Keratinocyte (primary cell): ENCODE results near the gene RHBDD3. TPM values are rescaled to one million over a fixed set of nuclear protein-coding genes. Genes with fewer than 3 reads are reported as not detected.

ENCODE experiments used
- DNase-seq: peaks from one replicate; pipeline ENCODE4 v3.0.0-alpha.2; 2011; ENCODE audit warnings: low read depth, missing footprints, low spot score
- FAIRE-seq: peaks from 2 replicates; lab custom pipeline; 2011; peaks lifted over from hg19 to GRCh38; lab: Jason Lieb, UNC
- H2AFZ ChIP-seq: 2 replicates; pipeline ENCODE4 v1.6.0; 2012; ENCODE audit warnings: low read length, control low read depth, inconsistent platforms; ENCODE audit not compliant: control insufficient read depth
- H3K27ac ChIP-seq: 2 replicates; pipeline ENCODE4 v1.5.1; 2011; ENCODE audit warnings: low read length; ENCODE audit not compliant: control insufficient read depth, insufficient read depth
- H3K27me3 ChIP-seq: 3 replicates; pipeline ENCODE4 v1.6.0; 2011; ENCODE audit warnings: low read length; ENCODE audit not compliant: control insufficient read depth, insufficient read depth; ENCODE audit errors: extremely low read depth
- H3K36me3 ChIP-seq, 2 experiments: 2 replicates in 1 of 2; 3 replicates in 1 of 2; pipeline ENCODE4 v1.5.1; 2011; ENCODE audit warnings: low read length in 2 of 2, mild to moderate bottlenecking in 1 of 2; ENCODE audit not compliant: control insufficient read depth in 2 of 2, insufficient read depth in 2 of 2; ENCODE audit errors: extremely low read depth in 1 of 2
- H3K4me1 ChIP-seq: 3 replicates; pipeline ENCODE4 v1.5.1; 2011; ENCODE audit warnings: low read length; ENCODE audit not compliant: control insufficient read depth, insufficient read depth; ENCODE audit errors: extremely low read depth
- H3K4me2 ChIP-seq: 3 replicates; pipeline ENCODE4 v1.6.0; 2011; ENCODE audit warnings: low read depth, low read length; ENCODE audit not compliant: control insufficient read depth, insufficient read depth; ENCODE audit errors: extremely low read depth
- H3K4me3 ChIP-seq, 3 experiments: fragments of 200-600 bp in 1 of 3; sonication (generic) in 1 of 3; 2 replicates in 2 of 3; 3 replicates in 1 of 3; pipeline ENCODE4 v1.5.1; 2011 to 2016; ENCODE audit warnings: low read length in 3 of 3, mild to moderate bottlenecking in 3 of 3, control low read depth in 2 of 3, inconsistent platforms in 1 of 3, low read depth in 1 of 3, mixed read lengths in 1 of 3, mixed run types in 1 of 3, moderate library complexity in 1 of 3; ENCODE audit not compliant: control insufficient read depth in 2 of 3, insufficient read depth in 2 of 3; ENCODE audit errors: extremely low read depth in 1 of 3
- H3K79me2 ChIP-seq: 2 replicates; pipeline ENCODE4 v1.6.0; 2012; ENCODE audit warnings: low read length; ENCODE audit not compliant: control insufficient read depth, insufficient read depth
- H3K9ac ChIP-seq: 3 replicates; pipeline ENCODE4 v1.6.0; 2011; ENCODE audit warnings: low read length; ENCODE audit not compliant: control insufficient read depth, insufficient read depth; ENCODE audit errors: extremely low read depth
- H3K9me1 ChIP-seq: 3 replicates; pipeline ENCODE4 v1.6.0; 2011; ENCODE audit warnings: low read length; ENCODE audit not compliant: control insufficient read depth, insufficient read depth; ENCODE audit errors: extremely low read depth
- H3K9me3 ChIP-seq: 2 replicates; pipeline ENCODE4 v1.5.1; 2012; ENCODE audit warnings: low read depth, low read length; ENCODE audit not compliant: control insufficient read depth
- H4K20me1 ChIP-seq: 3 replicates; pipeline ENCODE4 v1.6.0; 2011; ENCODE audit warnings: low read length; ENCODE audit not compliant: control insufficient read depth, insufficient read depth; ENCODE audit errors: extremely low read depth
- EZH2 ChIP-seq: IDR thresholded peaks from one replicate; pipeline ENCODE4 v1.6.1; 2012; ENCODE audit warnings: inconsistent platforms, mild to moderate bottlenecking, low read length, moderate library complexity
- dilution Hi-C: fragments of 300-500 bp; cut with MboI; formaldehyde crosslinking; loops from one replicate; pipeline ENCODE4 v1.7.0; 2020; ENCODE audit warnings: low sequenced_read_pairs; ENCODE audit not compliant: extremely low pct_ligation_motif_present
- polyA plus RNA-seq, 5 experiments: library from polyadenylated mRNA; depleted of rRNA in 3 of 5; stranded (reverse) in 3 of 5; stranded (forward) in 1 of 5; unstranded in 1 of 5; fragments of >200 nt; gene quantifications; 1 replicate in 1 of 5; 2 replicates in 3 of 5; 3 replicates in 1 of 5; pipeline versions ENCODE4 v1.2.1 to v1.2.3, GENCODE V29; 2011 to 2012; ENCODE audit warnings: missing spikeins in 2 of 5, low read depth in 1 of 5, low replicate concordance in 1 of 5
- TF ChIP-seq, protein P1 (sequence below), 3 experiments: IDR thresholded peaks in 1 of 3; conservative IDR thresholded peaks in 1 of 3; optimal IDR thresholded peaks in 1 of 3; 2 replicates in 2 of 3; 3 replicates in 1 of 3; pipeline versions ENCODE3 to v1.5.1; 2011; ENCODE audit warnings: low read length in 3 of 3, mild to moderate bottlenecking in 3 of 3, moderate library complexity in 2 of 3, control low read depth in 1 of 3, inconsistent platforms in 1 of 3; ENCODE audit not compliant: insufficient read depth in 2 of 3; ENCODE audit errors: extremely low read depth in 1 of 3

Gene RHBDD3
- polyA plus RNA-seq, 1 donor (not counting 4 experiments of a cell fraction or from before 2014, with no cell fraction given) = 10.3 TPM

- peaks cover 23% of the 10 kb centered on the region for H3K4me1 ChIP-seq
- no peak overlapping the region for H2AFZ ChIP-seq
- peak overlapping the region; percentile 100 for H3K9ac ChIP-seq
- TF ChIP-seq, protein P1, sequence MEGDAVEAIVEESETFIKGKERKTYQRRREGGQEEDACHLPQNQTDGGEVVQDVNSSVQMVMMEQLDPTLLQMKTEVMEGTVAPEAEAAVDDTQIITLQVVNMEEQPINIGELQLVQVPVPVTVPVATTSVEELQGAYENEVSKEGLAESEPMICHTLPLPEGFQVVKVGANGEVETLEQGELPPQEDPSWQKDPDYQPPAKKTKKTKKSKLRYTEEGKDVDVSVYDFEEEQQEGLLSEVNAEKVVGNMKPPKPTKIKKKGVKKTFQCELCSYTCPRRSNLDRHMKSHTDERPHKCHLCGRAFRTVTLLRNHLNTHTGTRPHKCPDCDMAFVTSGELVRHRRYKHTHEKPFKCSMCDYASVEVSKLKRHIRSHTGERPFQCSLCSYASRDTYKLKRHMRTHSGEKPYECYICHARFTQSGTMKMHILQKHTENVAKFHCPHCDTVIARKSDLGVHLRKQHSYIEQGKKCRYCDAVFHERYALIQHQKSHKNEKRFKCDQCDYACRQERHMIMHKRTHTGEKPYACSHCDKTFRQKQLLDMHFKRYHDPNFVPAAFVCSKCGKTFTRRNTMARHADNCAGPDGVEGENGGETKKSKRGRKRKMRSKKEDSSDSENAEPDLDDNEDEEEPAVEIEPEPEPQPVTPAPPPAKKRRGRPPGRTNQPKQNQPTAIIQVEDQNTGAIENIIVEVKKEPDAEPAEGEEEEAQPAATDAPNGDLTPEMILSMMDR (optimal IDR thresholded peaks at IDR 0.05 in 1 of 3, IDR thresholded peaks at IDR 0.05 in 1 of 3, conservative IDR thresholded peaks at IDR 0.05 in 1 of 3; ENCODE audit: extremely low read depth in 1 of 3, insufficient read depth in 2 of 3, low read length in 3 of 3) = no peak
- no peak for TF ChIP-seq EZH2
- peak overlapping the region; percentile 83 for H3K4me2 ChIP-seq
- dilution Hi-C loops = no loop called here
- H3K27ac ChIP-seq = no peak overlapping the region
- peak overlapping the region; percentile 82 to 92 (median 89) for H3K4me3 ChIP-seq
- H4K20me1 ChIP-seq = peaks cover 43% of the 10 kb centered on the region
- H3K79me2 ChIP-seq = peaks cover 92% of the 10 kb centered on the region
- H3K9me1 ChIP-seq = no peaks in the 10 kb centered on the region
- no peak for DNase-seq
- H3K27me3 ChIP-seq = no peaks in the 10 kb centered on the region
- no peak for FAIRE-seq
- H3K36me3 ChIP-seq = peaks cover 17 to 35% of the 10 kb centered on the region in 2 experiments
- H3K9me3 ChIP-seq = no peaks in the 10 kb centered on the region
Measured at GRCh38 chr22:29270475-29271271, 2.9 kb upstream of the RHBDD3 start.

DNA sequence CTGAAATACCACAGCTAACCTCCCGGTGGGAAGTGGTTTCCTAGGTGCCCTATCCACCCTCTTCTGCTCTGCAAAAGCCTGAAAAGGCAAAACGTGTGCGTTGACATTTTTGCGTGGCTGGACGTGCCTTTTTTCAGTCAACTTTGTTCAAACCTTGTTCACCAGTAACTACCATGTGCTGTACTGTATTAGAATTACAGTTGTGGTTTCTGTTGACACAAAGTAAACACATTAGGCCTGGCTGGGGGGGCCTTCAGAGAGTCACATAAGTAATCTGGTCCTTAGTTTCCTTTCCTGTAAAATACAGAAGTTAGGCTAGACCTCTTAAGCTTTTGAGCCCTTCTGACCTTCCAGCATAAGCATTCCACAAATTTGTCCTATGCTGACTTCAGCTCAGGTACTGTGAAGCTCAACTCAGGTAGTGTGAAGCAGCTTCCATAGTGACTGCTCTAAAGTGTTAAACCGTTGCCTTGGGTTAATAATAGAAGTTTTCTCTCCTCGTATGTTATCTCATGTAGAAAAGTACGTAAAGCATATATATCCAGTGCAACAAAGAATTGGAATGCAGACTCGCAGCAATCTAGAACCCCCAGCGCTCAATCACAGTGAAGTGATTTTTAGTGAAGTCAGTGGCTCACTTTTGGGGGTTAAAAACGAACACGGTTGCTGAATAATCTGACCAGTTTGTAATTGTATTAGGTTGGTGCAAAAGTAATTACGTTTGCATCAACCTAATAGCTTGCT is 2.1 kb upstream of the RHBDD3 start:
- dilution Hi-C loops = no loop called here
- peaks cover 43% of the 10 kb centered on the region for H4K20me1 ChIP-seq
- peak; percentile 39 for FAIRE-seq

More for the DNA sequence above, 2.1 kb upstream of the RHBDD3 start:
- H3K79me2 ChIP-seq = peaks cover 85% of the 10 kb centered on the region
- peak overlapping the region; percentile 83 for H3K4me2 ChIP-seq
- no peaks in the 10 kb centered on the region for H3K9me1 ChIP-seq
- TF ChIP-seq, protein P1 (optimal IDR thresholded peaks at IDR 0.05 in 1 of 3, IDR thresholded peaks at IDR 0.05 in 1 of 3, conservative IDR thresholded peaks at IDR 0.05 in 1 of 3; ENCODE audit: extremely low read depth in 1 of 3, insufficient read depth in 2 of 3, low read length in 3 of 3) = no peak
- TF ChIP-seq EZH2 = no peak
- peaks cover 16 to 35% of the 10 kb centered on the region in 2 experiments for H3K36me3 ChIP-seq
- peak overlapping the region; percentile 82 to 92 (median 89) for H3K4me3 ChIP-seq
- H3K27me3 ChIP-seq = no peaks in the 10 kb centered on the region
- peak overlapping the region; percentile 100 for H3K27ac ChIP-seq
- peak overlapping the region; percentile 100 for H3K9ac ChIP-seq
- no peak for DNase-seq
- no peaks in the 10 kb centered on the region for H3K9me3 ChIP-seq
- H2AFZ ChIP-seq = no peak overlapping the region
- peaks cover 23% of the 10 kb centered on the region for H3K4me1 ChIP-seq
